Thoracic aorta (tissue), 2 donors: ENCODE results near the gene DOCK10. TPM values are rescaled to one million over a fixed set of nuclear protein-coding genes. Genes with fewer than 3 reads are reported as not detected.

Experiments used
- ATAC-seq: fragments of 150-250 bp; one replicate; pipeline ENCODE4 v1.8.0; 2017; ENCODE audit warnings: low read depth; ENCODE audit not compliant: insufficient number of reproducible peaks, low FRiP score
- DNase-seq: peaks from one replicate; pipeline ENCODE4 v3.0.0-alpha.2; 2020; ENCODE audit warnings: low spot score
- H3K27ac ChIP-seq, 2 donors: fragments of 200-600 bp; sonication (generic); 1 replicate in 1 of 2; 2 replicates in 1 of 2; pipeline ENCODE4 v1.5.1; 2016; ENCODE audit warnings: mild to moderate bottlenecking in 2 of 2, moderate library complexity in 2 of 2
- H3K27me3 ChIP-seq: fragments of 200-600 bp; sonication (generic); replicated peaks from 2 replicates; pipeline ENCODE4 v1.6.0; 2016; ENCODE audit warnings: mild to moderate bottlenecking; ENCODE audit not compliant: insufficient read depth
- H3K36me3 ChIP-seq: fragments of 200-600 bp; sonication (generic); one replicate; pipeline ENCODE4 v1.5.1; 2016
- H3K4me1 ChIP-seq, 2 donors: fragments of 200-600 bp; sonication (generic); 1 replicate in 1 of 2; 2 replicates in 1 of 2; pipeline versions ENCODE4 v1.5.1 to v1.6.0; 2016; ENCODE audit warnings: low read depth in 2 of 2, mild to moderate bottlenecking in 1 of 2; ENCODE audit not compliant: control insufficient read depth in 1 of 2
- H3K4me3 ChIP-seq: fragments of 200-600 bp; sonication (generic); 2 replicates; pipeline ENCODE4 v1.5.1; 2016; ENCODE audit warnings: mild to moderate bottlenecking
- H3K9me3 ChIP-seq: fragments of 200-600 bp; sonication (generic); 2 replicates; pipeline ENCODE4 v1.5.1; 2016
- total RNA-seq, 2 donors: library from RNA; depleted of rRNA; stranded (reverse); fragments of >200 nt; gene quantifications; one replicate each; pipeline versions ENCODE4 v1.1.0 to v1.2.3, GENCODE V29; 2016
- TF ChIP-seq, protein P1 (sequence below): fragments of 200-600 bp; sonication (generic); IDR thresholded peaks from one replicate; pipeline ENCODE4 v1.5.1; 2019; ENCODE audit warnings: antibody characterized with exemption

DOCK10 gene
- total RNA-seq, 2 donors from 2014 or later: 44.9 to 53.0 TPM

DNA sequence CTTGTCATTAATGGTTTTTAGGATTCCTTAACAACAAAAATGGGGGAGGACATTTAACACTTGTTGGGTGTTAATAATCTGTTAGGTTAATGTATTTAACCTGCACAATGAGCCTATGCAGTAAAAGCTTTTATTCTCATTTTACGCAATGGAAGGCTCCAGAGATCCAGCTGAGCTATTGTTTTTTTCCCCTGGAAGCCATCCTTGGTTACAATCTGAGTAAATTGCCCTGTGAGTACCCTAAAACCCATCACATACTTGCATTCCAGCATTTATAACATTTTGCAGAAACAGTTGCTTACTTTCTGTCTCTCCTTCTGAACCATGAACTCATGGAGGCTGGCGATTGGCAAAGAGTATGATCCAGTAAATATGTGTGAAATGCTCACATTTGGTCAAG is 30.2 kb upstream of the DOCK10 start:
- Histone ChIP-seq H3K4me3 (no peak overlapping the region), H3K4me1 (no peaks in the 10 kb centered on the region), H3K27me3 (no peaks in the 10 kb centered on the region), H3K9me3 (no peaks in the 10 kb centered on the region), H3K27ac (no peak overlapping the region), H3K36me3 (no peaks in the 10 kb centered on the region)
- TF ChIP-seq, protein P1, sequence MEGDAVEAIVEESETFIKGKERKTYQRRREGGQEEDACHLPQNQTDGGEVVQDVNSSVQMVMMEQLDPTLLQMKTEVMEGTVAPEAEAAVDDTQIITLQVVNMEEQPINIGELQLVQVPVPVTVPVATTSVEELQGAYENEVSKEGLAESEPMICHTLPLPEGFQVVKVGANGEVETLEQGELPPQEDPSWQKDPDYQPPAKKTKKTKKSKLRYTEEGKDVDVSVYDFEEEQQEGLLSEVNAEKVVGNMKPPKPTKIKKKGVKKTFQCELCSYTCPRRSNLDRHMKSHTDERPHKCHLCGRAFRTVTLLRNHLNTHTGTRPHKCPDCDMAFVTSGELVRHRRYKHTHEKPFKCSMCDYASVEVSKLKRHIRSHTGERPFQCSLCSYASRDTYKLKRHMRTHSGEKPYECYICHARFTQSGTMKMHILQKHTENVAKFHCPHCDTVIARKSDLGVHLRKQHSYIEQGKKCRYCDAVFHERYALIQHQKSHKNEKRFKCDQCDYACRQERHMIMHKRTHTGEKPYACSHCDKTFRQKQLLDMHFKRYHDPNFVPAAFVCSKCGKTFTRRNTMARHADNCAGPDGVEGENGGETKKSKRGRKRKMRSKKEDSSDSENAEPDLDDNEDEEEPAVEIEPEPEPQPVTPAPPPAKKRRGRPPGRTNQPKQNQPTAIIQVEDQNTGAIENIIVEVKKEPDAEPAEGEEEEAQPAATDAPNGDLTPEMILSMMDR: no peak
- DNase-seq (no peak), ATAC-seq (no peak)

DNA sequence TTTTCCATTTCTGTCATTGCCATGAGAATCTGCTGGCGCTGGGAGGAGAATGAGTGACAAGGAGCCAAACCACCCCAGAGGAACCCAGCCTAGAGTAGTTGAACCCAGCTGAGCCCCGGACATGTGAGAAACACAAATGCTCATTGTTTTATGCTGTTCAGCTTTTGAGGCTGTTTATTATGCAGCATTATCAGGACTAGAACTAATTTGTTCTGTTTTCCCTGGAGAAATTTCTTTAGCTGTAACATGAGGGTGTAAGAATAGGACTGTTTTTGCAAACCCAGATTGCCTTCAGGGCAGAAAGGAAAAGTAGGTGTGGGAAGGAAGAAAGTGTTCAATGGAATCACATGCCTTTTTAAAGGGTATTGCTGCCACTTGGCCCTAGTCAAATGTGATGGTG is 28.5 kb upstream of the DOCK10 start:
- ATAC-seq (no peak), DNase-seq (no peak)
- Histone ChIP-seq H3K36me3 (no peaks in the 10 kb centered on the region), H3K27ac (no peak overlapping the region), H3K4me1 (no peaks in the 10 kb centered on the region), H3K4me3 (no peak overlapping the region), H3K27me3 (no peaks in the 10 kb centered on the region), H3K9me3 (no peaks in the 10 kb centered on the region)
- TF ChIP-seq, protein P1: no peak

DNA sequence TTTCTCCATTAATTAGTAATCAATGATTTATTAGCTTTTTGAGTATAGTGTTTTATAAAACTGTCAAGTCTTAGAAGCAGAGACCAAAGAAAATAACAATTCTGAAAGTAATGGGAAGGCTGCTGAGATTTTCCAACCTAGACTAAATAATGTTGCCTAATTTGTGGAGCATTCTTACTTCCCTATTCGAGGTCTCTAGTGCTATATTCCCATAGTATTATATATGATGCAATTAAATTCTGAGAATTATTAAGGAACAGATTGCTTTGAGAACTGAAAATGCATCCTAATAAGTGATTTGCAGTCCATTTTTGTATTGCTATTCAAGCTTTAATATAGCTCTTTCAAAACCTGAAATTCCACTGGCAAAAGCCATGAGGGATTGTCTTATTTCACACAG is 27.7 kb upstream of the DOCK10 start:
- TF ChIP-seq, protein P1: no peak
- no peak overlapping the region for H3K27ac ChIP-seq
- ATAC-seq (no peak), DNase-seq (no peak)
- H3K36me3 ChIP-seq: no peaks in the 10 kb centered on the region
- H3K27me3 ChIP-seq: no peaks in the 10 kb centered on the region
- no peaks in the 10 kb centered on the region for H3K9me3 ChIP-seq
- H3K4me1 ChIP-seq: no peaks in the 10 kb centered on the region
- no peak overlapping the region for H3K4me3 ChIP-seq

DNA sequence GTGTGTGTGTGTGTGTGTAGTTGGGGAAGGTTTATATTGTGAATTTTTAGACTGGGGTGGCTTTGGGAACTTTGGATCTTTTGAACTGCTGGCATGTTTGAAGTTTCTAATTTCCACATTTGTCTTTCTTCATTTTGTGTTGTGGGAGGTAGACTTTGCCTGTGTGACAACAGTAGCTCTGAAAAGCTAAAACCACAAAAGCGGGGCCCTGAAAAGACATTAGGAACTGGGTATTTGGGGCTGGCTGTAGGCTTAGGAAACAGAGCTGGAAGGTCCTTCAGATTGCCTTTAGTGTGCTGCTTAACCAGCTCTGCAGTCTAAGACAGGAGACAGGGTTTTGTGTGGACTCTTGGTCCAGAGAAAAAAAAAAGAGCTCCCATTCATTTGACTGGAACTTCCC is 27.2 kb upstream of the DOCK10 start:
- Histone ChIP-seq H3K4me1 (no peaks in the 10 kb centered on the region), H3K27ac (no peak overlapping the region), H3K9me3 (no peaks in the 10 kb centered on the region), H3K27me3 (no peaks in the 10 kb centered on the region), H3K4me3 (no peak overlapping the region), H3K36me3 (no peaks in the 10 kb centered on the region)
- ATAC-seq: no peak
- TF ChIP-seq, protein P1: no peak
- no peak for DNase-seq

DNA sequence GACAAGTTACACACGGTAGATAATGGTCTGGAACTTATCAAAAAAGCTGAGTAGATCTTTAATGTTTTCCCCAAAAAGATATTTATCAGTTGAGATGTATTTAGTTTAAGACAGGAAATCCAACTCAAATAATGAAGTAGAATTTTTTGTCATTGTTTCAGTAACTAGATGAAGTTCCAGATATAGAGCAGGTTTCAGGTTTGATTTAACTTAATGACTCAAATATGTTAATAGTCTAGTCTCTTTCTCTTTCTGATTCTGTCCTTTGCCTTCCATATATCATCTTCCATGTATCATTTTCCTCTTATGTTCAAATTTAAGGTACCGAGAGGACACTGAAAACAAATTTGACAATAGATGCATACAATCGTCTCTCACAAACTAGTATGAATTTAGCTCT is 23.6 kb upstream of the DOCK10 start:
- Histone ChIP-seq H3K27ac (no peak overlapping the region), H3K4me3 (no peak overlapping the region), H3K9me3 (no peaks in the 10 kb centered on the region), H3K4me1 (no peaks in the 10 kb centered on the region), H3K27me3 (no peaks in the 10 kb centered on the region), H3K36me3 (no peaks in the 10 kb centered on the region)
- DNase-seq: no peak
- no peak for ATAC-seq
- TF ChIP-seq, protein P1: no peak
